ENCODE results near the gene NRIP1.

Gene NRIP1, protein sequence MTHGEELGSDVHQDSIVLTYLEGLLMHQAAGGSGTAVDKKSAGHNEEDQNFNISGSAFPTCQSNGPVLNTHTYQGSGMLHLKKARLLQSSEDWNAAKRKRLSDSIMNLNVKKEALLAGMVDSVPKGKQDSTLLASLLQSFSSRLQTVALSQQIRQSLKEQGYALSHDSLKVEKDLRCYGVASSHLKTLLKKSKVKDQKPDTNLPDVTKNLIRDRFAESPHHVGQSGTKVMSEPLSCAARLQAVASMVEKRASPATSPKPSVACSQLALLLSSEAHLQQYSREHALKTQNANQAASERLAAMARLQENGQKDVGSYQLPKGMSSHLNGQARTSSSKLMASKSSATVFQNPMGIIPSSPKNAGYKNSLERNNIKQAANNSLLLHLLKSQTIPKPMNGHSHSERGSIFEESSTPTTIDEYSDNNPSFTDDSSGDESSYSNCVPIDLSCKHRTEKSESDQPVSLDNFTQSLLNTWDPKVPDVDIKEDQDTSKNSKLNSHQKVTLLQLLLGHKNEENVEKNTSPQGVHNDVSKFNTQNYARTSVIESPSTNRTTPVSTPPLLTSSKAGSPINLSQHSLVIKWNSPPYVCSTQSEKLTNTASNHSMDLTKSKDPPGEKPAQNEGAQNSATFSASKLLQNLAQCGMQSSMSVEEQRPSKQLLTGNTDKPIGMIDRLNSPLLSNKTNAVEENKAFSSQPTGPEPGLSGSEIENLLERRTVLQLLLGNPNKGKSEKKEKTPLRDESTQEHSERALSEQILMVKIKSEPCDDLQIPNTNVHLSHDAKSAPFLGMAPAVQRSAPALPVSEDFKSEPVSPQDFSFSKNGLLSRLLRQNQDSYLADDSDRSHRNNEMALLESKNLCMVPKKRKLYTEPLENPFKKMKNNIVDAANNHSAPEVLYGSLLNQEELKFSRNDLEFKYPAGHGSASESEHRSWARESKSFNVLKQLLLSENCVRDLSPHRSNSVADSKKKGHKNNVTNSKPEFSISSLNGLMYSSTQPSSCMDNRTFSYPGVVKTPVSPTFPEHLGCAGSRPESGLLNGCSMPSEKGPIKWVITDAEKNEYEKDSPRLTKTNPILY (N-terminal part only)
- total RNA-seq: 38.6 to 89.7 (median 70.9) reads per million in 3 experiments

DNA sequence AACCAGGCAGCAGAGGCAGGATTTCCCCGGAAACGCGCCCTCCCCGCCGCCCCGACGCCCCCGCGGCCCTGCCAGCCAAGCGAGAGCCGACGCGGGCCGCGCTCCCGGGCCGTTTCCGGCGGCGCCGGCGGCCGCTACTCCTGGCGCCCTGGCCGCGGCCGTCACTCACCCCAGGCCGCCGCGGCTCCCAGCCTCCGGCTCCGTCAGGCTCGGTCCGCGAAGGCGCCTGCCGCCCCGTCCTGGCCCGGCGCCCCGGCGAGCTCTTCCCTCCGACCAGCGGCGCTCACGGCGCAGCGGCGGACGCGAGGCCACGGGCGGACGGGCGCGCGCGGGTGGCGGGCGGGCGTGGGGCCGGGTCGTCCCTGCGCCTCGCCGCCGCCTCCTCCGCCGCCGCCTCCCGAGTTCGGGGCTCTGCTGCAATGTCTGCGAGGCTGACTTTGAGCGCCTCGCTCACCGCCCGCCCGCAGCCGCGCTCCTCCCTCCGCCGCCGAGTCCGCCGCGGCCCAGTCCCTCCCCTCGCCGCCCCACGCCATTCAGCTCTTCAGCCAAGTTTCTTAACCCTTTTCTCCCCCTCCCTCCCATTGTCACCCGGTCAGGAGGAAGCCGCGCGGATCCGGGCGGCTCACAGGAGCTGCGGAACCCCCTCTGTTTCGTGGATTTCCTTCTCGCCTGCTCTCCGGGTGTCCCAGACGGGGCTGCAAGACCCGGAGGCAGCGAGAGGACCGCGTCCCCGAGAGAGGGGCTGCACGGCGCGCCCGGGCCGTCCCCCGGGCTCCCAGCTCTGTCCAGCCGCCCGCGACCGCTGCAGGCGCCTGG is at the start of gene NRIP1:
TSS of gene NRIP1 (minus strand) at position 425 of the 816 bp plus-strand sequence. CDS start 96,808 bp downstream, outside the sequence.
- DNase-seq: peak; percentile 80

GRCh38 chr21:15112858-15113257 is 48.1 kb upstream of the NRIP1 start:
- no peak for DNase-seq

DNA sequence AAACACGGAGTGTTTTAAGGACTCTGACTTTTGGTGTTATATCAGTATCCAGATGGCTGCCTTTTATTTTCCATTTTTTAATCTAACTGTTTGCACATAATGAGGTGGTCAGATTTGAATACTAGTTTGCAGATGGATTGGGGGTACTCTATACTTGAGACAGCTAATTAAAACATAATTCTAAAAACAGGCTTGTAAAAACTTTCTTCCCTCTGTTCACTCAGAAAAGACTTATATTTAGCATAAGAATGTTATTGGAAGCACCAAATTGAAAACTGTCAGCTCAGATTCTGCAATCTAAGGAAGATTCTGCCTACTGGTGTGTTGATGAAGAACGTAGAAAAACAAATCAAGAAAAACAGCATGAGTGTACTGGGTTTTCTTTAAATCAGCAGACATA is 44.0 kb upstream of the NRIP1 start:
- DNase-seq: no peak

GRCh38 chr21:15104470-15104869 is 39.7 kb upstream of the NRIP1 start:
- no peak for DNase-seq

DNA sequence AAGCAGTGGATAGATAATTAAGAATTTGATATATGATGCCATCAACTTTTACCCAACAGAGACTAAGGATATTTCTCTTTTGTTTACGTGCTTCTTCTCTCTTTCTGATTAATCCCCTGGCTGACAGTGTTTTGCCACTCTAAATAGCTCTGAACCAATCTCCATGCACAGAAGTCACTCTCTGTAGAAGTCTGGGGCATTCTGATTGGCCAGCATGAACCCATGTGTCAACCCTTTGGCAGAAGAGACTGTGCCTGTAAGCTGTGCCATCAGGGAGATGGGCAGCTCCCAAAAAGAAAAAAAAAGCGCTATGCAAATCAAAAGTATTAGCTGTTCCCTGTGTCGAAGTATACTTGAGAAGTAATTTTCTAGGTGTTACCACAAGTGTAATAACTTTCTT is 34.1 kb upstream of the NRIP1 start:
- no peak for DNase-seq

DNA sequence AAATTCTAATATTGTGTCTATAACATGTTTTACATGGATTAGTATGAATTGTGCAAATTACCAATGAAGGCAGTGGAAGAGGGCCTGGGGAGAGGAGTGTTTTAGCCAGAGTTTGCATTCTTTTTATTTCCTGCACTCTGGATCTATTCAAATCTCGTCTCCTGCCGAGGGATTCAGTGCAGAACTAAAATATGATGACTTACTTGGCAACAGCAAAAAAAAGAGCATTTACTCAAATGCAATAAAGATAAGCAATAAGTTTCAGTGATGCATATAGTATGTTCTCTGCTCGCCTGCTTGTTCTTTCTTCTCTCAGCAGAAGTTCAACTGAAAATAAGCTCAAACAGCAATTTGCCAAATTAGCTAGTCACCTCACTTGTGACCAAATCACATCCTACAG is 33.4 kb upstream of the NRIP1 start:
- DNase-seq: no peak

GRCh38 chr21:15097580-15097979 is 32.8 kb upstream of the NRIP1 start:
- DNase-seq: no peak

- no peak for DNase-seq
Measured at GRCh38 chr21:15096146-15096545, 31.3 kb upstream of the NRIP1 start.

DNA sequence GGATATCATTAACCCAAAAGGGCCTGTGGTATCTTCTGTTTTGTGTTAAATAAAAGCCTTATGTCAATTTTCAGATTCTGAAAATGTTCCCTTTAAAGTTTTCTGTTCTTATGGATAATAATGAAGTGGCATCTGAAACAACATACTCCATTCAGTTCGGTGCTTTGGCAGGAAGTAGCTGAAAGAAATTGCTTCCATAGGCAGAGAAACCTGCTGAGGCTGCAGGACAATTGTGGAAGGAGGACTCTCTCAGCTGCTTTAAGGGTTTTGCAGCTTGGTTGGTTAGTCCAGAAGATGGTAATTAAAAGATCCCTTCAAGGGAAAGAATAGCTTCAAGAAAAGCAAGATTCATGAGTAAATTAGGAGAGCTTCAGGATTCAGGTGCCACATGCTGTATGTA is 30.5 kb upstream of the NRIP1 start:
- no peak for DNase-seq

- no peak for DNase-seq
Measured at GRCh38 chr21:15094706-15095105, 29.9 kb upstream of the NRIP1 start.

DNA sequence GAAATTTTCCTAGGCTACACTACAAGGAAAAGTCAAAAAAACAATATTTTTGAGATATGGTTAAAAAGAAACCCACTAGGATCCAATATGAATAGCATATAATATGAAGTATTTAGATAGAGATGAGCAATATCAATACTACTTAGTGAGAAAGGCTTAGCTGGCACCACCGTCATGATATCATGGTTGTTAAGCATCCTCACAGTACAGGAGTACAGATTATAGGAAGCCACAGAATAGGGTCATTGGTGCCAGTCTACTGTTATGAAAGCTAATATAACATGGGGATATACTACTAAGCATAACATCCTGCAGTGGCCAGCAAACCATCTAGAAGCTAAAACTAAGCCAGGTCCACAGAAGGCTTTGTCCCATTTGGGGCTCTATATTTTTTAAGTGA is 28.4 kb upstream of the NRIP1 start:
- no peak for DNase-seq

DNA sequence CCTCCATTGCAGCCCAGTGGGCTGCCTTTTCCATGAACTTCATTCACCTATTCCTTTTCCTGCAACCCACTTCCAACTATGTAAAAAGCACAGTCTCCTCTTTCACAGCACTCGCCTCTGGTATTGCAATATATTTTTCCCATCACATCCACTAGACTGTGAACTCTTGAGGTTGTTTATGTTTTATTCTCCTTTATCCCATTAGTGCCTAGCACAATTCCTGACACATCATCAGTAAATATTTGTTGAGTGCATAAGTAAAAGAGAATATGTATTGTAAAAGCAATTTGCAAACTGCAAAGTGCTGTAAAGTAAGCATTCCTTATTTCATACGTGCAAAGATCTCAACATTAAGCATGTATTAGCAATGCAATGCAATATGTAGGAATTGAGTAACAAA is 27.9 kb upstream of the NRIP1 start:
- no peak for DNase-seq

DNA sequence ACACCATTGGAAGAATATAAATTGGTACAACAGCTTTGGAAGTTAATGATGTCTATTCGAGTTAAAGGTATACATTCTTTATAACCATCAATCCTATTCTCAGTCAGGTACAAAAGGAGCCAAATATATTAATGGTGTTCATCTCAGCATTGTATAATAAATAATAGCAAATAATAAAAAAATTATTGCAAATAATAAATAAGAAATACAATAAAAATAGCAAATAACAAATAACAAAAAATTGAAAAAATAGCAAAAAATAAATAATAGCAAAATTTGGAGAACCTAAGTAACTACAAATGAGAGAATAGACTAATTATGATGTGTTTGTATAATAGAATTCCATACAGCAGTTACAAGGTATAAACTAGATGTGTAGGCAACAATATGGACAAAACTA is 25.6 kb upstream of the NRIP1 start:
- no peak for DNase-seq

GRCh38 chr21:15088488-15088887 is 23.7 kb upstream of the NRIP1 start:
- DNase-seq: no peak

GRCh38 chr21:15084668-15085067 is 19.9 kb upstream of the NRIP1 start:
- DNase-seq: no peak

DNA sequence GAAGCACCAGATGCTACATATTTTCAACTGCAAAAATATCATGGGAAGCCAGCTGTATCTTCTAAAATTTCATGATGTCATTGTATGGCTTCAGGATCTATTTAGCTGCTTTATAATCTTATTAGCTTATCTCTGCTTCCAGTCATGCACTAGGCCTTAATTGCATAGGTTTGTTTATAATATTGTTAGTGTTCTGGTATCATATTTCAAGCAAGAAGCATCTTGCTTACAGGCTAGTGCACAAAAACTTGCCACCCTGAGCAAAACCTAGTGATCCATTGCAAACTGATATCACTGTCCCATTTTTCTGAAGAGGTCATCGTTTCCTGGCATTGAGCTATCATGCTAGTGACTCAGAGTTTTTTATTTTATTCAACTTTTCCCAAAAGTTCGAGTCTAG is 15.7 kb upstream of the NRIP1 start:
- no peak for DNase-seq

GRCh38 chr21:15079269-15079668 is 14.5 kb upstream of the NRIP1 start:
- DNase-seq: no peak

DNA sequence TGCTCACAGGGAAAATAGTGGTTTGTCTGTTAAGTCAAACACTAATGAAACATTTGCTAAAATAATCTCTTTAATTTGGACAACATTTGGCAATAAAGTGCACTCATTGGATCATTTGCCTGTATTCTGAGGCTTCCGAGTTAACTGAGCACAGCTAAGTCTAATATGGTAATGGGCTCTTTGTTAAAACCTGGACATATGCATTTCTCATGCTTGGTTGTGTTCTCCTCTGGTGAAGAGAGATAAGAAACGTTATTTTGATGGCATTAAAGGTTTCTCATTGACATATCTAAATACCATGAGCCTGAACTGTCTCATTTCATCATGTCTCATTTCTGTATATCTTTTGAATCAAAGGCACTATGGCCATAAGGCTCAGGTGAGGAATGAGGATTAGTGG is 13.4 kb upstream of the NRIP1 start:
- no peak for DNase-seq

DNA sequence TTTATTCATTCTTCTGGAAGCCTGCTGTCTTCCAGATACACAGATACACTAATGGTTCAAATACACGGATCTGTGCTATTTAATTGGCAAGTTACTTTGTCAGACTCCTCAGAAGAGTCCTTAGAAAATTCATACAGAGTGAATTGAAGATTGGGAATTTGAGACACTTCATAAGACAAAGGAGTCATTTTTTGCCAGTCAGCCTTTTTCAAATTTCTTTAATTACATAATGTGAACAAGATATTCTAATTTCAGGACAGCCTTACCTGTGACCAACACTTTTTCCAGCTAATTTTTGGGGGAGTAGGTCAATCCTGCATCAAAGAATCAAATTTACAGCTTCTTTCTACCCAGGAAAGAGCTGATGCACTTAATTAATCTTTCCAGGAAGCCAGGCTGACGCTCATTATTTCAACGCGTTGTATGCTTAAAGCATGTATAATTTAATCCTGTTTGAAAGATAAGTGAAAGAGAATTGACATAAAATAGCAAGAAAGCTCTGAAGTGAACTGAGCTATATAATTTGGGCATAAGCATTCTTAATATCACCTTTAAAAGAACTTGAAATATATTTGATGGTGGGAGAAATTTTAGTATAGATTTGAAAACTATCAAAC is 12.8 kb upstream of the NRIP1 start:
- DNase-seq: no peak

DNA sequence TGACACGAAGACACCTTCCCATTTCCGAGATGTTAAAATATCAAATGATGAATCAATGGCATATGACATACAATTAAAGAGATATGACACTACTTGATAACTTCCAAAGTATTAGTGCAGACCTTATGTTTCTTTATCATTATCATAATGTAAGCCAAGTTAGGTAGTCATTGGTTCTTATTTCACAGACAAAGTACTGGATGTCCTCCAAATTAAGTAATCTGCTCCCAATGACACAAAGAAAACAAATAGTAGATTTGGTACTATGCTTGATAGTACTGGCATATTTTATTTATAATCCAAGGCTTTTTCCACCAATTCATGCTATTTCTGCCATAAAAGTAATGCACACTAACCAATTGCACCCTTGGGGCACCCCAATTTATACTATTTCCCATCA is 11.9 kb upstream of the NRIP1 start:
- DNase-seq: no peak

- no peak for DNase-seq
Measured at GRCh38 chr21:15071009-15071408, 6.2 kb upstream of the NRIP1 start.

DNA sequence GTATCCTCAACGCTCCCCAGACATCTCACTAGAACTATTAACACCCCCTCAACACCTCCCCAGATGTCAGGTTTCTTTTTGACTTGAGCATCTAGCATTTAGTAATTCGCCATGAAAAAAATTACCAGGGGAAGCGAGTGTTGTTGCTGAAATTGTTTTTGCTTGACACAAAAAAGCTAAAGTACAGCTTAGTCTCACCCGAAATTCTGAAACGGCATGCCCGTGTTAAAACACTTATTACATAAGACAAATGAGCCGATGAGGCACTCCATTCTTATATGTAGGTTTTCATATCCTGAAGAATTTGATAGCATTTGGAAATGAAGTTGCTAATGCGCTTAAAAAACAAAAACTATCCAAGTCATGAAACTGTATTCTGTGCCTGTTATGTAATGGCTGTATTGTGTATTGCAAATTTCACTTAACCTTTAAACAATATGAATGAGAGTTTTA is 1.3 kb upstream of the NRIP1 start:
- DNase-seq: no peak

All from central memory CD4-positive, alpha-beta T cell (primary cell).